Trophoblast cell (in vitro differentiated cells and primary cell): ENCODE results near the gene UNC13A.

Experiments used
- DNase-seq, 2 donors: peaks; one replicate each; pipeline ENCODE4 v3.0.0-alpha.2; 2016
- H2AFZ ChIP-seq: 2 replicates; pipeline ENCODE4 v1.6.1; 2013; ENCODE audit warnings: low read length, moderate library complexity, mild to moderate bottlenecking; ENCODE audit not compliant: insufficient read depth, poor library complexity
- H2AK5ac ChIP-seq: 2 replicates; pipeline ENCODE4 v1.6.1; 2013; ENCODE audit warnings: mild to moderate bottlenecking, low read length
- H2BK120ac ChIP-seq: 2 replicates; pipeline ENCODE4 v1.6.1; 2013; ENCODE audit warnings: low read length, mild to moderate bottlenecking, moderate library complexity; ENCODE audit not compliant: insufficient read depth, poor library complexity
- H2BK12ac ChIP-seq: 2 replicates; pipeline ENCODE4 v1.6.1; 2013; ENCODE audit warnings: mild to moderate bottlenecking, low read length, moderate library complexity
- H2BK5ac ChIP-seq: 2 replicates; pipeline ENCODE4 v1.6.1; 2013; ENCODE audit warnings: low read length, low read depth, moderate library complexity, mild to moderate bottlenecking; ENCODE audit not compliant: poor library complexity
- H3K14ac ChIP-seq: 2 replicates; pipeline ENCODE4 v1.6.1; 2013; ENCODE audit warnings: mild to moderate bottlenecking, low read length
- H3K18ac ChIP-seq: 2 replicates; pipeline ENCODE4 v1.6.1; 2013; ENCODE audit warnings: mild to moderate bottlenecking, low read length
- H3K23ac ChIP-seq: 2 replicates; pipeline ENCODE4 v1.6.1; 2013; ENCODE audit warnings: low read length
- H3K27ac ChIP-seq: 2 replicates; pipeline ENCODE4 v1.5.1; 2013; ENCODE audit warnings: low read depth, mild to moderate bottlenecking, inconsistent platforms, low read length, moderate library complexity
- H3K27me3 ChIP-seq: 2 replicates; pipeline ENCODE4 v1.6.1; 2013; ENCODE audit warnings: inconsistent platforms, mild to moderate bottlenecking, low read length, moderate library complexity; ENCODE audit not compliant: insufficient read depth
- H3K36me3 ChIP-seq, 2 experiments: 1 replicate in 1 of 2; 2 replicates in 1 of 2; pipeline ENCODE4 v1.6.1; 2013; ENCODE audit warnings: low read length in 2 of 2, mild to moderate bottlenecking in 2 of 2, moderate library complexity in 1 of 2; ENCODE audit not compliant: insufficient read depth in 2 of 2, control insufficient read depth in 1 of 2
- H3K4ac ChIP-seq: 2 replicates; pipeline ENCODE4 v1.6.1; 2013; ENCODE audit warnings: low read depth, mild to moderate bottlenecking, low read length, moderate library complexity
- H3K4me1 ChIP-seq, 2 experiments: 1 replicate in 1 of 2; 2 replicates in 1 of 2; pipeline ENCODE4 v1.6.1; 2013; ENCODE audit warnings: low read length in 2 of 2, mild to moderate bottlenecking in 2 of 2, moderate library complexity in 1 of 2; ENCODE audit not compliant: insufficient read depth in 2 of 2, control insufficient read depth in 1 of 2
- H3K4me2 ChIP-seq: 2 replicates; pipeline ENCODE4 v1.6.1; 2013; ENCODE audit warnings: inconsistent platforms, mild to moderate bottlenecking, low read length, moderate library complexity
- H3K4me3 ChIP-seq: 2 replicates; pipeline ENCODE4 v1.5.1; 2013; ENCODE audit warnings: mild to moderate bottlenecking, low read depth, low read length, inconsistent platforms
- H3K79me1 ChIP-seq: one replicate; pipeline ENCODE4 v1.6.1; 2013; ENCODE audit warnings: low read length
- H3K79me2 ChIP-seq: 2 replicates; pipeline ENCODE4 v1.6.1; 2013; ENCODE audit warnings: low read length, mild to moderate bottlenecking; ENCODE audit not compliant: control insufficient read depth, insufficient read depth, poor library complexity
- H3K9ac ChIP-seq: 2 replicates; pipeline ENCODE4 v1.6.1; 2013; ENCODE audit warnings: mild to moderate bottlenecking, low read length
- H3K9me3 ChIP-seq: 2 replicates; pipeline ENCODE4 v1.6.1; 2013; ENCODE audit warnings: low read depth, mild to moderate bottlenecking, control low read depth, inconsistent platforms, low read length; ENCODE audit not compliant: insufficient read depth
- H4K12ac ChIP-seq: 2 replicates; pipeline ENCODE4 v1.6.1; 2013; ENCODE audit warnings: low read depth, mild to moderate bottlenecking, low read length, moderate library complexity
- H4K8ac ChIP-seq: 2 replicates; pipeline ENCODE4 v1.6.1; 2013; ENCODE audit warnings: low read depth, mild to moderate bottlenecking, low read length, moderate library complexity
- H4K91ac ChIP-seq: one replicate; pipeline ENCODE4 v1.6.1; 2013; ENCODE audit warnings: low read depth, mild to moderate bottlenecking, low read length, moderate library complexity
- WGBS: extraction: QIAGEN DNeasy Blood & Tissue Kit; methylation state at CpG from one replicate; pipeline ENCODE4 v1.1.7; 2013; ENCODE audit warnings: missing lambda C conversion rate; ENCODE audit not compliant: insufficient read length, insufficient coverage; ENCODE audit errors: extremely low coverage; 5-methylcytosine and 5-hydroxymethylcytosine counted together

UNC13A gene

GRCh38 chr19:17615889-17616685 is 72.1 kb downstream of the UNC13A start:
- Histone ChIP-seq H3K18ac (no peak overlapping the region), H2AK5ac (no peak overlapping the region), H3K4me1 (no peaks in the 10 kb centered on the region), H3K79me2 (no peaks in the 10 kb centered on the region), H2BK120ac (no peak overlapping the region), H3K36me3 (no peaks in the 10 kb centered on the region), H2BK5ac (no peak overlapping the region), H3K9me3 (peaks cover under 1% of the 10 kb centered on the region), H3K9ac (no peak overlapping the region), H2BK12ac (no peak overlapping the region), H2AFZ (no peak overlapping the region), H3K4ac (no peak overlapping the region), H3K27ac (no peak overlapping the region), H3K14ac (no peak overlapping the region), H3K23ac (no peak overlapping the region), H3K27me3 (no peaks in the 10 kb centered on the region), H4K91ac (no peak overlapping the region), H4K8ac (no peak overlapping the region), H3K79me1 (no peaks in the 10 kb centered on the region), H3K4me3 (no peak overlapping the region), H3K4me2 (no peak overlapping the region), H4K12ac (no peak overlapping the region)
- no CpG with 5 or more reads among the region's 27 CpGs for WGBS
- DNase-seq, result peak in 1 of 2 donors; percentile 16

GRCh38 chr19:17614476-17614875 is 73.7 kb downstream of the UNC13A start:
- Histone ChIP-seq H3K79me2 (no peaks in the 10 kb centered on the region), H2BK12ac (no peak overlapping the region), H2BK5ac (no peak overlapping the region), H3K36me3 (no peaks in the 10 kb centered on the region), H2BK120ac (no peak overlapping the region), H3K9me3 (no peaks in the 10 kb centered on the region), H3K4me1 (no peaks in the 10 kb centered on the region), H3K4me2 (no peak overlapping the region), H3K27ac (no peak overlapping the region), H4K8ac (no peak overlapping the region), H3K4ac (no peak overlapping the region), H3K9ac (no peak overlapping the region), H3K79me1 (no peaks in the 10 kb centered on the region), H2AK5ac (no peak overlapping the region), H3K27me3 (no peaks in the 10 kb centered on the region), H3K23ac (no peak overlapping the region), H4K91ac (no peak overlapping the region), H3K18ac (no peak overlapping the region), H3K4me3 (no peak overlapping the region), H3K14ac (no peak overlapping the region), H2AFZ (no peak overlapping the region), H4K12ac (no peak overlapping the region)
- no CpG with 5 or more reads among the region's 12 CpGs for WGBS
- no peak for DNase-seq

- Histone ChIP-seq H2BK12ac (no peak overlapping the region), H3K9me3 (no peaks in the 10 kb centered on the region), H4K12ac (no peak overlapping the region), H3K14ac (no peak overlapping the region), H3K79me2 (no peaks in the 10 kb centered on the region), H2BK120ac (no peak overlapping the region), H3K4ac (no peak overlapping the region), H3K18ac (no peak overlapping the region), H3K4me3 (no peak overlapping the region), H3K27me3 (no peaks in the 10 kb centered on the region), H3K79me1 (no peaks in the 10 kb centered on the region), H3K4me2 (no peak overlapping the region), H3K9ac (no peak overlapping the region), H3K23ac (no peak overlapping the region), H2BK5ac (no peak overlapping the region), H2AK5ac (no peak overlapping the region), H3K4me1 (no peaks in the 10 kb centered on the region), H3K36me3 (no peaks in the 10 kb centered on the region), H2AFZ (no peak overlapping the region), H3K27ac (no peak overlapping the region), H4K8ac (no peak overlapping the region), H4K91ac (no peak overlapping the region)
- no peak for DNase-seq
- no CpG with 5 or more reads among the region's 7 CpGs for WGBS
Measured at GRCh38 chr19:17611462-17612244, 76.5 kb downstream of the UNC13A start.

GRCh38 chr19:17610384-17610783 is 77.8 kb downstream of the UNC13A start:
- no peaks in the 10 kb centered on the region for H3K79me1 ChIP-seq
- peak overlapping the region; percentile 30 for H4K8ac ChIP-seq
- H3K27ac ChIP-seq, result no peak overlapping the region
- no peaks in the 10 kb centered on the region for H3K79me2 ChIP-seq
- H2BK5ac ChIP-seq, result no peak overlapping the region
- no CpG with 5 or more reads among the region's 7 CpGs for whole genome bisulfite sequencing
- H3K9ac ChIP-seq, result no peak overlapping the region
- H4K12ac ChIP-seq, result no peak overlapping the region
- H3K14ac ChIP-seq, result no peak overlapping the region
- H3K27me3 ChIP-seq, result no peaks in the 10 kb centered on the region
- H3K4ac ChIP-seq, result no peak overlapping the region
- H3K36me3 ChIP-seq, result no peaks in the 10 kb centered on the region
- no peak overlapping the region for H3K18ac ChIP-seq
- peaks cover 9% of the 10 kb centered on the region for H3K9me3 ChIP-seq
- DNase-seq, result peak in 1 of 2 donors; percentile 33
- no peak overlapping the region for H2AK5ac ChIP-seq
- no peak overlapping the region for H3K4me3 ChIP-seq
- H2BK120ac ChIP-seq, result no peak overlapping the region
- H3K23ac ChIP-seq, result no peak overlapping the region
- peaks cover 7 to 9% of the 10 kb centered on the region in 2 experiments for H3K4me1 ChIP-seq
- H4K91ac ChIP-seq, result no peak overlapping the region
- H2BK12ac ChIP-seq, result no peak overlapping the region
- no peak overlapping the region for H3K4me2 ChIP-seq
- H2AFZ ChIP-seq, result no peak overlapping the region
